Measurements from ENCODE around the gene MYO1E.

MYO1E gene

DNA sequence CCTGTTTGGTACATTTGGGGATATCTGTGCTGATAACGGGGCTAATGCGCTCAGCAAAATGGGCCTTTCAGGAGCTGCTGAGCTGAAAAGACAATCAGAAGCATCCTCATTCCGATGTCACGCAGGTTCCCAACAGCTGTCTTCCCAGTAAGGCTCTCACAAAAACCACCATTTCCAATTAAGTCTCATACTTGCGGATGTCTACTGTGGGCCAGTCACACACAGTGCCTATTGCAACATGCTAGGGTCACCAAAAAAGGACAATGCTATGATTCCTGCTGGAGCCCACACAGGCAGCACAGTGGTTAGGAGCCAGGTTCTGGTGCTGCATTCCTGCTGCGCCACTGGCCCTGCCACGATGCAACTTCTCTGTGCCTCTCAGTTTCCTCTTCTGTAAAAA, 182.4 kb downstream of the MYO1E start:
- DNase-seq (ENCODE audit: low spot score), result no peak

GRCh38 chr15:59189241-59189640, 183.4 kb downstream of the MYO1E start:
- no peak for DNase-seq (ENCODE audit: low spot score)

DNA sequence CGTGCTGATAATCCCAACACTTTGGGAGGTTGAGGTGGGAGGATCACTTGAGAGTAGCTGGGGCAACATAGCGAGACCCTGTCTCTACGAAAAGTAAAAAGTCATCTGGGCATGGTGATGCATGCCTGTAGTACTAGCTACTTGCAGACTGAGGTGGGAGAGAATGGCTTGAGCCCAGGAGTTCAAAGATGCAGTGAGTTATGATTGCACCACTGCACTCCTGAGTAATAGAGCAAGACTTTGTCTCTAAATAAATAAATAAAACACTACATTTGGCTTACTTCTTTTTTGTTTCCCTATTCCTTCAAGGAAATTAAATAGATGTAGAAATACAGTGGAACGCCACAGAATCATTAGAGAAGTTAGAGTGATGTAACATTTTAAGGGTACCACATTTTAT, 186.2 kb downstream of the MYO1E start:
- DNase-seq (ENCODE audit: low spot score), result no peak

DNA sequence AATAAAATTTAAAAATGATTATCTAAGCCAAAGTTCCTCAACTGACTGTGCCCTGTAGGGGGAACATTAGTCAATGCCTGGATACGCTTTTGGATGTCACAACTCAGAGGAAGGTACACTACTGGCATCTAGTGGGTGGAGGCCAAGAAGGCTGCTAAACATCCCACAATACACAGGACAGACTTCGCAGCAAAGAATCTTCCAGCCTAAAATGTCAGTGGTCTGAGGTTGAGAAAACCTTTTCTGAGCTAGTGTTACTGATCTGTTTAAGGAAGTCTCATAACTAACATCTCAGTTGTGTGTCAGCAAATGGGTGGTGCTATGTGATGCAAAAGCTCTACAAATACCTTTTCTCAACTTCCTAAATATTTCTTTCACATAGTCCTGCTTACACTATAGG, 186.9 kb downstream of the MYO1E start:
- DNase-seq (ENCODE audit: low spot score), result no peak

GRCh38 chr15:59180945-59181600, 191.6 kb downstream of the MYO1E start:
- no peak for DNase-seq (ENCODE audit: low spot score)

- no peak for DNase-seq (ENCODE audit: low spot score)
These were observed 193.0 kb downstream of the MYO1E start for GRCh38 chr15:59179717-59180116.

DNA sequence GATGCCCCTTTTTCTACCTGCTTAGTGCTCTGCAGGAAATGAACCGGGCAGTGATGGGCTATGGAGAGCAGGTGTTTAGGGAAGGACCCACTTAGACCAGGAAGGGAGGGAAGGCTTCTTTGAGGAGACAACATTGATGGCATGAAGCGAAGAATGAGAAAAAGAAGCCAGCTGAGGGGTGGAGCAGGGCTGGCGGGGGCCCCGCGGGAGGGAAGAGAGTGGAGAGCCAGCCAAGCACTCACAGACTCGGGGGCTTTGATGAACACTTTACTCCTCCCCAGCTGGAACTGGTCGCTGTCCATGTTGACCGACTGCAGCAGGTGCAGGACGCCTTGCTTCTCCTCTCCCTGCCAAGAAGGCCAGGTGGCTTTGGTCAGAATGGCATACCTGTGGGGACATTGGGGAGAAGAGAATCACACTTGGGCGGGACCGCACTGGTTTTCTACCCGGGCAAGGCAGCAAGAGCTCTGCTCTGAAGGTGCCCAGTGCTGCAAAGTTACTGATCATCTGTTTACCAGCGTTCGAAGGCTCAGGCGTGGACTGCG, 194.4 kb downstream of the MYO1E start:
- DNase-seq (ENCODE audit: low spot score), result no peak

DNA sequence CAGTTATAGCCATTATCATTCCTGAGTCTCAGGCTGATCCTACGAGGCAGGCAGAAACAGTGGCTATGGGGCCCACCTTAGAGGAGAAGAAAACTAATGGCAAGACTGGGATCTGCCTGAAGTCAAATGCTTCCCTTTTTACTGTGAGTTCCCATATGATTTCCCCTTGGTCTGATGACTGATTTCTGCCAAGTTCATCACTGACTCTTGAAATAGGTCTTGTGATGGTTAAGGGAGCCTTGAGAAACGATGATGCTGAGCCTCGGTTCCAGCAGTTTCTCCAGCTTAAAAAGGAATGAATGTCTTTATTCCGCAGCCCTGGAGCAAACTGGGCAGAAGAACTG, 195.4 kb downstream of the MYO1E start:
- no peak for DNase-seq (ENCODE audit: low spot score)

DNA sequence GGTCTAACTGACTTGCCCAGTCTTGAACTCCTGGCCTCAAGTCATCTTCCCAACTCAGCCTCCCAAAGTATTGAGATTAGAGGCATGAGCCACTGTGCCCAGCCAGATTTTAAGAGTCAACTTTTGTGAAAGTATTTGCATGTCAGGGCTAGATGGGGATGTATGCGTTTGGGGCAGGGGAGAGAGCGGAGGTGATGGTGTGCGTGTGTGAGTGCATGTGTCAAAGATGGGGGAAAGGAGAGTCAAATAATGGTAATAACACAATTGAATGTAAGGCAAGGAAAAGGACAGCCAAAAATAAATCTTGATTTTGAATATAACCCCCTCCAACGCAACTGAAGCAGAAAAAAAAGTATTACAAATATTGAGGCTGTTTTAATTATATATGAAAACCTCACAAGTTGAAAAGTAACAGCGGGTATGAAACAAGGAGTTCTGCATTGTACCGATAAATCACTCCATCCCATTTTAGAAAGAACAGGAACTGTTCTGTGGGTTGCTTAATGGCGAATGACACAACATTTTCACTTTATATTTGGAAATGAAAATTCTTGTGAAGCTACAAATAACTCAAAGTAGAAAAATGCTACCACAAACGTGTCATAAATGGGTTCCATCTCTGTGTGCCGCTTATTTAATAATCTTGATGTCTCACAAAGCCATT, 195.9 kb downstream of the MYO1E start:
- no peak for DNase-seq (ENCODE audit: low spot score)

GRCh38 chr15:59174835-59175831, 197.5 kb downstream of the MYO1E start:
- DNase-seq (ENCODE audit: low spot score), result peak; percentile 18

DNA sequence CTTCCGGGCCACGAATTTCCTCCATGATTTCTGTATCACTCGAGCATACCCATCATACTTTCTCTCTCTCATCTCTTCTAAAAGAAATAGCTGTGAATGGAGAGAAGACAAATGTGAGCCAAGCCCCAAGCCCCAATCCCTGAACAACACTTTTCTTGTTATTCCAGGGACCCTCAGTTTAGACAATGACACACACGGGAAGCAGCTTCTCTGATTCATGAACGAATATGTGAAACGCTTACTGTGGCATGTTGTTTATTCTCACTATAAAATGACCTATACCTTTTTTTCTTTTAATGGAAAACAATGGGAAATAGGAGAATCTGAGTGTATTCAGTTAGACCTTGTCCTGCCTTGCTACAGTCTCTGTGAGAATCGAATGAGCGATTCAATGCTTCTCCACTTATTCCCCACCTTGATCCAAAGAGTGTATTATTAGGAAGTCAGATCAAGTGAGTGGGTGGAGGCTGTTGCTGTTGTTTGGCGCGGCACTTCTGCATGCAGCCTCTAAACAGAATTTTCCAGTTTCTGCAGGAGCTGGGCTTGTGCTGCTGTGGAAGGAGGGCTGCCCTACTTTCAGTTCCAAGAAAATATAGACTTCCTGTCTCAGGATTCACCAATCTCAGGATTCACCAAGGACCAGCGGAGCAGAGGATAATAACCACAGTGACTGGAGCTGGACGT, 198.4 kb downstream of the MYO1E start:
- DNase-seq (ENCODE audit: low spot score), result no peak

- no peak for DNase-seq (ENCODE audit: low spot score)
These were observed 199.5 kb downstream of the MYO1E start for GRCh38 chr15:59173194-59173593.

DNA sequence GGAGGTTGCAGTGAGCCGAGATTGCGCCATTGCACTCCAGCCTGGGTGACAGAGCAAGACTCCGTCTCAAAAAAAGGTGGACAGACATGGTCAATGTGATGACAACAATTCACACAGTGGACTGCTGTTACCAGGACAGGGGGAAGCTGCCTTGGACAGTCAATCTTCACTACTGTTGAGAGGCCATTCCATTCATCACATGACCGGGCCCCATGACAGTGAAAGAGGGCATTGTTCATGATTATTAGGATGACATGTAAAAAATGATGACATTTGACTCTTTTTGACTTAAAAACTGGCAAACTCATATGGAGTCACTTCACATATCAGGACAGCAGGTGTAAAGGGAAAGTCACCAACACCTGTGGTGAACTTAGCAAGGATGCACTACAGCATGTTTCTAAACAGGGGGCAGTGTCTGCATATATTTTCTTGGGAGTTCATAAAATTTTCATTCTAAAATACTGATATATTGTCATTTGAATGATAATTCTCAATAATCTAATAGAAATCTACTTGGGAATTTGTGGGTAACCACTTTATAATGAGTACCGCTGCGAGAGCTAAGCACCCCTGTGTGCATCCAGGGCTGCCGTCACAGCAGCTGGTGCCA, 200.3 kb downstream of the MYO1E start:
- no peak for DNase-seq (ENCODE audit: low spot score)

DNA sequence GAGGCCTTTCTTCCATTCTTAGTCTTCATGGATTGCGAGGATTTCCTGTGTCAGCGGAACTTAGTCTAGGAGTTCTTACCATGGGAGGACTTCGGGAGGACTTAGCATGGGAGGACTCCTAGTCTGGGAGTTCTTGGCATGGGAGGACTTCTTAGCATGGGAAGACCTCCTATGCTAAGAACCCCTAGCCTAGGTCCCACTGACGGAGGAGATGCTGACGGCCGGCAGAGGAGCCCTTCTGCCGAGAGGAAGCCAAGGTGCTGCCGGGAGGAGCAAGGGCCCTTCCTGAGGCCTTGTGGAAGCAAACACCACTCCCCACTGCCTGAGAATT, 201.6 kb downstream of the MYO1E start:
- DNase-seq (ENCODE audit: low spot score), result no peak

DNA sequence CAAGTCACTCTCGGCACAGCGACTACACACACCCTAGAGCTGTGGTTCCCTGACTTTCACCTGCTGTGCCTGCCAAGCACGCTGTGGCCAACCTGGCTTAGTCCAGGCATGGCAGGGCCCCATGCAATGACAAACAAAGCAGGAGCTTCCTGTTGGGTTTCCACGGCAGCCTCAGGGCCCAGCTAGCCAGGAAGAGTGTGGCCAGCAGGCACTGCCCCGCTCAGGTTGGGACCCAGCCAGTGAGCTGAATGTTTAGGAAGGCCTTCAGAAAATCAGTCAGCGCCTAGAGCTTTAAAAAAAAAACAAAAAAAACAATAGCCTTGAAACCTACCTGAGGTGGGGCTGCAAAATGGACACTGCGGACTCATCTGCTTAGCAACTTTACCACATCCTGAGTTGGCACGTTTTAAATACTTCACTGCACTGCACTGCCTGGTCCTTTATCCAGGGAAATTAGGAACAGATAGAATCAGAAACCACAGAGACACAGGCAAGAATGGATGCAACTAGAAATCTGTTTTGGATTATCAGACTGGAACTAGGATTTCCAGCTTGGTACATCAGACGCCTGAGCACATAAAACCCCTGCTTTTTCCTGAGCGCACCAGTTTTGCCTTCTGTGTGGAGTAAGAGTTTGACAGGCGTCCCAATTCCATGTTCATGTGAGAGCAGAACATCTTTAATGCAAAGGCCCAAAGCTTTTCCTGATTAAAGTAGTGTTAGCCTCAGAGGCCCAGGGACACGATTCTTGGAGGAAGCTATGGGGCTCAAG, 202.2 kb downstream of the MYO1E start:
- DNase-seq (ENCODE audit: low spot score), result no peak

GRCh38 chr15:59169251-59169708, 203.4 kb downstream of the MYO1E start:
- DNase-seq (ENCODE audit: low spot score), result no peak

DNA sequence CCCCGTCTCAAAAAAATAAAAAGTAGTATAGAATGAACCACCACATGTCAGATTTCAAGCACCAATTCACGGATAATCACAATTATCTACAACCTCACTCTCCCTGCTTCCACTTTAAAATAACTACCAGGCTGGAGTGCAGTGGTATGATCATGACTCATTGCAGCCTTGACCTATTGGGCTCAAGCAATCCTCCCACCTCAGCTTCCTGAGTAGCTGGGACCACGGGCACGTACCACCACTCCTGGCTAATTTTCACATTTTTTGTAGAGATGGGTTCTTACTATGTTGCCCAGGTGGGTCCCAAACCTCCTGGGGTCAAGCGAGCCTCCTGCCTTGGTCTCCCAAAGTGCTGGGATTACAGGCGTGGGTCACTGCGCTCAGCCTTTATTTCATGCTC, 204.1 kb downstream of the MYO1E start:
- DNase-seq (ENCODE audit: low spot score), result no peak

- DNase-seq (ENCODE audit: low spot score), result no peak
These were observed 205.9 kb downstream of the MYO1E start for GRCh38 chr15:59166601-59167265.

GRCh38 chr15:59166166-59166565, 206.5 kb downstream of the MYO1E start:
- no peak for DNase-seq (ENCODE audit: low spot score)

GRCh38 chr15:59165726-59166125, 206.9 kb downstream of the MYO1E start:
- no peak for DNase-seq (ENCODE audit: low spot score)
